PFSK-1 (cell line): ENCODE results near the gene BHLHE41.

Source experiments
- FOXP2 ChIP-seq: optimal IDR thresholded peaks from 2 replicates; pipeline ENCODE3; 2011; ENCODE audit warnings: borderline replicate concordance, control low read depth, inconsistent platforms; ENCODE audit not compliant: insufficient read depth; ENCODE audit errors: extremely low read length, extremely low read depth
- POLR2AphosphoS5 ChIP-seq: IDR thresholded peaks from 2 replicates; pipeline ENCODE4 v1.6.1; 2012; ENCODE audit warnings: low read depth, mild to moderate bottlenecking, control low read depth, low read length, moderate library complexity
- REST ChIP-seq, 2 experiments: IDR thresholded peaks; 2 replicates each; pipeline versions ENCODE4 v1.6.1 to v1.8.0; 2011 to 2012; ENCODE audit warnings: low read depth in 2 of 2, low read length in 2 of 2, control low read depth in 1 of 2, inconsistent platforms in 1 of 2, mild to moderate bottlenecking in 1 of 2, moderate library complexity in 1 of 2; ENCODE audit not compliant: insufficient read depth in 1 of 2
- SIN3A ChIP-seq: IDR thresholded peaks from 2 replicates; pipeline ENCODE4 v1.6.1; 2012; ENCODE audit warnings: mild to moderate bottlenecking, low read length, moderate library complexity, borderline replicate concordance; ENCODE audit not compliant: insufficient read depth
- TAF1 ChIP-seq: IDR thresholded peaks from 2 replicates; pipeline ENCODE4 v1.6.1; 2012; ENCODE audit warnings: low read length, control low read depth, borderline replicate concordance; ENCODE audit not compliant: insufficient read depth

DNA sequence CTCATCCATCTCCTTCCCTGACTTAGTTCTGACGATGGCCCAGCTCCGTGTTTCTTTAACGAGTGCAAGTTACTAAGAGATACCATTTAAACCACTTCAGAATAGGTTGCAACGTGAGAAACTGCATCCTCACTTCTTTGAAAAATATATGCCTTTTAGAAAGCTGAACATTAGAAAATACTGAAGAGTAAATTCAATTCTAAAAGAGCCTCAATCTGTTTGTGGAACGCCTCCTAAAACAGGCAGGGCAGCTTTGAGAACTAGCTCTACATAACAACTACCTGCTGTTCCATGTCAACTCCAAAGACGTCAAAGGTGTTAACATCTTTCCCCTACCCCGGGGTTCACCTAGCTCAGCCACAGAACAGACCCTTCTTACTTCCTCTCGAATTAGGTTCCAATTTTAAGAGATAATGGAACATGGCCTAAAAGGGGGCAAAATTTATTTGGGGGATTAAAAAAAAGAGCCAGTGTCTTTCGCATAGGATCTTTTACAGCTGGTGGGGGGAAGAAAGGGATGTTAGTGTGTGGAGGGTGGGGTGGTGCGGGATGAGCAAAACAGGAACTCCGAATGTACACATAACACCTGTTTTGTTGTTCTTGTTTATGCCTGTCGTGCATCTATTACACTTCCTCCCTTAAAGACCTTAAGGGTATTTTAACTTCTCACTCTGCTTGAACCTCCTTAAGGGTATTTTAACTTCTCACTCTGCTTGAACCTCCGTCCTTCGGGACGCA is 3.3 kb downstream of the BHLHE41 start:
- TF ChIP-seq REST (IDR thresholded peaks at IDR 0.05; ENCODE audit: insufficient read depth in 1 of 2, low read depth in 2 of 2, low read length in 2 of 2): no peak
- TF ChIP-seq POLR2AphosphoS5: no peak
- no peak for TF ChIP-seq TAF1
- no peak for TF ChIP-seq SIN3A
- no peak for TF ChIP-seq FOXP2
